Endothelial cell of umbilical vein (primary cell): ENCODE results near the gene ACAP2.

Experiments
- EZH2 ChIP-seq: IDR thresholded peaks from 2 replicates; pipeline ENCODE4 v1.6.1; 2012; ENCODE audit warnings: borderline replicate concordance, low read depth, mild to moderate bottlenecking, moderate library complexity, low read length, inconsistent platforms; ENCODE audit not compliant: severe bottlenecking
- GATA2 ChIP-seq: IDR thresholded peaks from 2 replicates; pipeline ENCODE4 v1.7.0; 2011; ENCODE audit warnings: low read depth, mild to moderate bottlenecking, moderate library complexity, mixed read lengths, low read length; ENCODE audit not compliant: insufficient read length, insufficient read depth
- MAX ChIP-seq: IDR thresholded peaks from 2 replicates; pipeline ENCODE4 v1.6.1; 2011; ENCODE audit not compliant: insufficient read depth, insufficient read length
- MYC ChIP-seq: IDR thresholded peaks from one replicate; pipeline ENCODE4 v1.6.1; 2011; ENCODE audit warnings: mild to moderate bottlenecking, low read depth, low read length
- POLR2A ChIP-seq: IDR thresholded peaks from 2 replicates; pipeline ENCODE4 v1.6.1; 2012; ENCODE audit warnings: low read depth, mild to moderate bottlenecking, control low read depth, low read length
- POLR2AphosphoS5 ChIP-seq: IDR thresholded peaks from 2 replicates; pipeline ENCODE4 v1.6.1; 2012; ENCODE audit warnings: low read depth, mild to moderate bottlenecking, control low read depth, low read length, moderate library complexity; ENCODE audit not compliant: insufficient read depth
- TF ChIP-seq, protein P1 (sequence below), 2 donors: IDR thresholded peaks; 1 replicate in 1 of 2; 2 replicates in 1 of 2; pipeline ENCODE4 v1.5.1; 2011; ENCODE audit warnings: low read length in 2 of 2, mild to moderate bottlenecking in 2 of 2, moderate library complexity in 2 of 2, control low read depth in 1 of 2, inconsistent platforms in 1 of 2, low read depth in 1 of 2; ENCODE audit not compliant: insufficient read depth in 1 of 2; ENCODE audit errors: extremely low read depth in 1 of 2

GRCh38 chr3:195285372-195285771 lies 157.4 kb downstream of the ACAP2 start:
- TF ChIP-seq, protein P1, sequence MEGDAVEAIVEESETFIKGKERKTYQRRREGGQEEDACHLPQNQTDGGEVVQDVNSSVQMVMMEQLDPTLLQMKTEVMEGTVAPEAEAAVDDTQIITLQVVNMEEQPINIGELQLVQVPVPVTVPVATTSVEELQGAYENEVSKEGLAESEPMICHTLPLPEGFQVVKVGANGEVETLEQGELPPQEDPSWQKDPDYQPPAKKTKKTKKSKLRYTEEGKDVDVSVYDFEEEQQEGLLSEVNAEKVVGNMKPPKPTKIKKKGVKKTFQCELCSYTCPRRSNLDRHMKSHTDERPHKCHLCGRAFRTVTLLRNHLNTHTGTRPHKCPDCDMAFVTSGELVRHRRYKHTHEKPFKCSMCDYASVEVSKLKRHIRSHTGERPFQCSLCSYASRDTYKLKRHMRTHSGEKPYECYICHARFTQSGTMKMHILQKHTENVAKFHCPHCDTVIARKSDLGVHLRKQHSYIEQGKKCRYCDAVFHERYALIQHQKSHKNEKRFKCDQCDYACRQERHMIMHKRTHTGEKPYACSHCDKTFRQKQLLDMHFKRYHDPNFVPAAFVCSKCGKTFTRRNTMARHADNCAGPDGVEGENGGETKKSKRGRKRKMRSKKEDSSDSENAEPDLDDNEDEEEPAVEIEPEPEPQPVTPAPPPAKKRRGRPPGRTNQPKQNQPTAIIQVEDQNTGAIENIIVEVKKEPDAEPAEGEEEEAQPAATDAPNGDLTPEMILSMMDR (IDR thresholded peaks at IDR 0.05; ENCODE audit: extremely low read depth in 1 of 2, insufficient read depth in 1 of 2, low read depth in 1 of 2, low read length in 2 of 2) = no peak
- TF ChIP-seq POLR2A (no peak), GATA2 (no peak), EZH2 (no peak), POLR2AphosphoS5 (no peak), MAX (no peak), MYC (no peak)
